ENCODE results near the gene FAM181A.

FAM181A gene

GRCh38 chr14:93962701-93963601 lies 35.8 kb downstream of the FAM181A start:
- no peak for DNase-seq (ENCODE audit: low spot score)

GRCh38 chr14:93963692-93964091 lies 36.5 kb downstream of the FAM181A start:
- DNase-seq (ENCODE audit: low spot score) = no peak

GRCh38 chr14:93964281-93964680 lies 37.1 kb downstream of the FAM181A start:
- no peak for DNase-seq (ENCODE audit: low spot score)

GRCh38 chr14:93964820-93965286 lies 37.7 kb downstream of the FAM181A start:
- DNase-seq (ENCODE audit: low spot score) = no peak

GRCh38 chr14:93965287-93965821 lies 38.2 kb downstream of the FAM181A start:
- DNase-seq (ENCODE audit: low spot score) = no peak

GRCh38 chr14:93965946-93966474 lies 38.9 kb downstream of the FAM181A start:
- no peak for DNase-seq (ENCODE audit: low spot score)

- no peak for DNase-seq (ENCODE audit: low spot score)
Observed at GRCh38 chr14:93967637-93968250, 40.6 kb downstream of the FAM181A start.

GRCh38 chr14:93969082-93969828 lies 42.1 kb downstream of the FAM181A start:
- no peak for DNase-seq (ENCODE audit: low spot score)

- DNase-seq (ENCODE audit: low spot score) = peak; percentile 20
Observed at GRCh38 chr14:93970585-93970964, 43.4 kb downstream of the FAM181A start.

- DNase-seq (ENCODE audit: low spot score) = no peak
Observed at GRCh38 chr14:93970965-93971634, 44.0 kb downstream of the FAM181A start.

- DNase-seq (ENCODE audit: low spot score) = no peak
Observed at GRCh38 chr14:93971635-93972027, 44.5 kb downstream of the FAM181A start.

GRCh38 chr14:93972618-93973205 lies 45.6 kb downstream of the FAM181A start:
- DNase-seq (ENCODE audit: low spot score) = no peak

- DNase-seq (ENCODE audit: low spot score) = no peak
Observed at GRCh38 chr14:93973607-93974006, 46.5 kb downstream of the FAM181A start.

GRCh38 chr14:93974299-93974698 lies 47.2 kb downstream of the FAM181A start:
- no peak for DNase-seq (ENCODE audit: low spot score)

- DNase-seq (ENCODE audit: low spot score) = no peak
Observed at GRCh38 chr14:93974833-93975232, 47.7 kb downstream of the FAM181A start.

GRCh38 chr14:93975791-93976476 lies 48.8 kb downstream of the FAM181A start:
- DNase-seq (ENCODE audit: low spot score) = no peak

GRCh38 chr14:93976477-93977057 lies 49.4 kb downstream of the FAM181A start, which contains the start of gene ASB2:
TSS of gene ASB2 (minus strand) at chr14:93976570. CDS start at chr14:93964539, 12,031 bp downstream.
- DNase-seq (ENCODE audit: low spot score) = no peak

GRCh38 chr14:93977171-93977570 lies 50.0 kb downstream of the FAM181A start:
- no peak for DNase-seq (ENCODE audit: low spot score)

GRCh38 chr14:93977790-93978581 lies 50.8 kb downstream of the FAM181A start:
- DNase-seq (ENCODE audit: low spot score) = no peak

All from LoVo (cell line).